AG04449 (cell line): ENCODE measurements around the gene FBXO17.

Experiments used
- CTCF ChIA-PET: fragments of 350-600 bp; formaldehyde crosslinking; extraction: SDS; loops from one replicate; lab custom pipeline; 2021; ENCODE audit warnings: antibody characterized with exemption; lab: Yijun Ruan, JAX
- POLR2A ChIA-PET: fragments of 400-600, 350-600 bp; formaldehyde crosslinking; extraction: SDS; loops from one replicate; lab custom pipeline; 2020; ENCODE audit warnings: antibody characterized with exemption, inconsistent platforms; lab: Yijun Ruan, JAX
- DNase-seq: peaks from one replicate; pipeline ENCODE4 v3.0.0-alpha.2; 2010; ENCODE audit warnings: low read depth, low spot score
- H3K4me3 ChIP-seq: 2 replicates; pipeline ENCODE4 v1.5.1; 2011; ENCODE audit warnings: low read depth, mild to moderate bottlenecking, control low read depth, low read length
- TF ChIP-seq, protein P1 (sequence below): IDR thresholded peaks from one replicate; pipeline ENCODE4 v1.5.1; 2011; ENCODE audit warnings: mild to moderate bottlenecking, moderate library complexity, low read length, control low read depth, inconsistent platforms; ENCODE audit not compliant: insufficient read depth; ENCODE audit errors: missing control alignments

FBXO17 gene

DNA sequence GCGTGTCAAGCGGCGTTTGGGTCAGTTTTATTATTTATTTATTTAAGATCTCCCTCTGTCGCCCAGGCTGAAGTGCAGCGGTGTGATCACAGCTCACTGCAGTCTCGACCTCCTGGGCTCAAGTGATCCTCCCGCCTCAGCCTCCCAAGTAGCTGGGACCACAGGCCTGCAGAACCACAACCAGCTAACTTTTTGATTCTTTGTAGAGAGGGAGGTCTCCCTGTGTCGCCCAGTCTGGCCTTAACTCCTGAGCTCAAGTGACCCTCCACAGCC lies 44.1 kb downstream of the FBXO17 start:
- TF ChIP-seq, protein P1, sequence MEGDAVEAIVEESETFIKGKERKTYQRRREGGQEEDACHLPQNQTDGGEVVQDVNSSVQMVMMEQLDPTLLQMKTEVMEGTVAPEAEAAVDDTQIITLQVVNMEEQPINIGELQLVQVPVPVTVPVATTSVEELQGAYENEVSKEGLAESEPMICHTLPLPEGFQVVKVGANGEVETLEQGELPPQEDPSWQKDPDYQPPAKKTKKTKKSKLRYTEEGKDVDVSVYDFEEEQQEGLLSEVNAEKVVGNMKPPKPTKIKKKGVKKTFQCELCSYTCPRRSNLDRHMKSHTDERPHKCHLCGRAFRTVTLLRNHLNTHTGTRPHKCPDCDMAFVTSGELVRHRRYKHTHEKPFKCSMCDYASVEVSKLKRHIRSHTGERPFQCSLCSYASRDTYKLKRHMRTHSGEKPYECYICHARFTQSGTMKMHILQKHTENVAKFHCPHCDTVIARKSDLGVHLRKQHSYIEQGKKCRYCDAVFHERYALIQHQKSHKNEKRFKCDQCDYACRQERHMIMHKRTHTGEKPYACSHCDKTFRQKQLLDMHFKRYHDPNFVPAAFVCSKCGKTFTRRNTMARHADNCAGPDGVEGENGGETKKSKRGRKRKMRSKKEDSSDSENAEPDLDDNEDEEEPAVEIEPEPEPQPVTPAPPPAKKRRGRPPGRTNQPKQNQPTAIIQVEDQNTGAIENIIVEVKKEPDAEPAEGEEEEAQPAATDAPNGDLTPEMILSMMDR: no peak
- POLR2A ChIA-PET: no interaction called here
- no peak for DNase-seq
- CTCF ChIA-PET: interaction anchor here (1.3 to 6.8 kb wide), 11 partner anchors 8 to 528 kb away, joined by 3 to 53 read pairs (median 6); partner anchors contain the start of genes FAM98C, NFKBIB, SAMD4B and SIRT2
- H3K4me3 ChIP-seq: peak overlapping the region; percentile 97

DNA sequence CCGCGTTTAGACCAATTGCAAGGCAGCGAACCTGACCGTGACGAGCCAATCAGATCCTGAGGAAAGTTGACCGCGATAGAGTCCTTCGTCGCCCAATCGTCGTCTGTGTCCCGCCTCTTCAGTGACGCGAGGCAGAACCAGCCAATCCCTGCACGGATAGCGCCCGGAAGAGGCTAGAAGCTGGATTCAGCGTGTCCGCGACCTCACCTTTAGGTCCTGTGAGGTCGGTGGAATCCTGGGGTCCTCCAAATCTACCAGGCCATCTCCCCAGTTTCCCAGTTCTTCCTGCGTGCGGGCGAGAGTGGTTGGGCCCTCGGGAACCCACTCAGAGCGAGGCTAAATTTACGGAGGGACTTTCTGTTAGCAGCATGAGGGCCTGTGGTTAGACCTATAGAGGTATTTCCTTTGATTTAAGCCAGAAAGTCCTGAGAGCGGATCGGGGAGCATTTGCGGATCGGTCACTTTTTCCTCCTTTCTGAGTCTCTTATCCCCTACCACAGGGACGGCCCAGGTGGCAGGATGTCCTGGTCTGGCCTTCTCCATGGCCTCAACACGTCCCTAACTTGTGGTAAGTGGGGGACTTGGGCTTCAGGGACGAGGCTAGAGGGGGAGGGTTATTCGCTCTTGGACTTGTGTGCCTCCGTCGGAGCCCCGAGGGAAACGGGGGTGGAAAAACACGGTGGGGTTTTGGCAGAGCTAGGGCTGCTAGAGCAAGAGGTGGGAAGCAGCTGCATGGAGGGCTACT lies 44.6 kb downstream of the FBXO17 start, which contains the start of gene MRPS12:
Gene MRPS12, plus strand, starts transcription at position 169 of the 745 bp plus-strand sequence. Its CDS starts 351 bp downstream, at position 520.
- TF ChIP-seq, protein P1: no peak
- ChIA-PET POLR2A (interaction anchor here (1.1 kb wide), 1 partner anchor 78 kb away, joined by 4 read pairs; no protein-coding TSS in a partner anchor), CTCF (interaction anchor here (0.7 to 6.8 kb wide), 55 partner anchors 9 to 566 kb away, joined by 3 to 90 read pairs (median 4); partner anchors contain the start of genes ACTN4, CCER2, ECH1 and EIF3K)
- peak; percentile 92 for DNase-seq
- peak within 1 kb of the TSS; percentile 97 for H3K4me3 ChIP-seq

DNA sequence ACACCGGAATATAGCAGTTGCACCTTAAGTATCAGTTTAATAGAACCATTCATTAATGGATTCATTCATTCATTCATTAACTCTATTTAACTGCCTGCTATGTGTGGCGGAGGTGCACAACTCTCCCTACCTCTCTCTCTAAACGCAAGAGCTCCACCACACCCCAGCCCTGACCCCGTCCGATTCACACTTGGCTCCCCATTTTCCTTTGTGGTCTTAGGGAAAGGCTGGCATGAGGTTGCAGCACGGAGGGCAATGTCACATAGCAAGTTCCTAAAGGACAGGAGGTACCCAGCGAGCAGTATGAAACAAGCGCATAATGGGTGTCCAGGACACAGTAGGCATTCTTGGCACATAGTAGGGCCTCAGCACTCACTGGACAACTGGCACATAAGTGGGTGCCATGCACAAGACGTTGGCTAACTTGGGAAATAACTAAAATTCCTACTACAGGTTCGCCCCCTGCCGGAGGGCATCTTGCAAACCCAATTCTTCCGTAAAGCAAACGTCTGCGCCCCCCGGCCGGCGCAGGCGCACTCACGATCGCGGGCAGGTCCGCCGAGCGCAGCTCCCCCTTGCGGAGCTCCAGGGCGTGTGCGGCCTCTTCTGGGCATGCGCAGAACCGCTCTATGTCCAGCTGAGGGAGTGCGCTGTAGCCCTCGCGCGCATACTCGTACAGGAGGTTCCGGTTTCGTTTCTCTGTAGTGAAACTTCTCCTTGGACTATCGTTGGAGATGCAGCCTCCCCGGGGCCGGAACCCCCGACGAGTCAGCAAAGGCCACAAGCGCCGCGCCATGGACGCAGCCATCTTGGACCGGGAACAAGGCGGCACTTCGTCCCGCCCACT lies 45.4 kb downstream of the FBXO17 start, which contains the start of gene SARS2:
Gene SARS2, minus strand, starts transcription at position 835 of the 847 bp plus-strand sequence. Its CDS starts 27 bp downstream, at position 808.
- peak within 1 kb of the TSS; percentile 97 for H3K4me3 ChIP-seq
- POLR2A ChIA-PET: interaction anchor here (1.1 kb wide), 2 partner anchors 77 to 272 kb away, joined by 3 to 4 read pairs; no protein-coding TSS in a partner anchor
- CTCF ChIA-PET: interaction anchor here (0.7 to 6.8 kb wide), 72 partner anchors 8 to 566 kb away, joined by 3 to 90 read pairs (median 4); partner anchors contain the start of genes ACTN4, CCER2, ECH1 and EIF3K
- peak; percentile 59 for DNase-seq
- TF ChIP-seq, protein P1: peak; percentile 97

DNA sequence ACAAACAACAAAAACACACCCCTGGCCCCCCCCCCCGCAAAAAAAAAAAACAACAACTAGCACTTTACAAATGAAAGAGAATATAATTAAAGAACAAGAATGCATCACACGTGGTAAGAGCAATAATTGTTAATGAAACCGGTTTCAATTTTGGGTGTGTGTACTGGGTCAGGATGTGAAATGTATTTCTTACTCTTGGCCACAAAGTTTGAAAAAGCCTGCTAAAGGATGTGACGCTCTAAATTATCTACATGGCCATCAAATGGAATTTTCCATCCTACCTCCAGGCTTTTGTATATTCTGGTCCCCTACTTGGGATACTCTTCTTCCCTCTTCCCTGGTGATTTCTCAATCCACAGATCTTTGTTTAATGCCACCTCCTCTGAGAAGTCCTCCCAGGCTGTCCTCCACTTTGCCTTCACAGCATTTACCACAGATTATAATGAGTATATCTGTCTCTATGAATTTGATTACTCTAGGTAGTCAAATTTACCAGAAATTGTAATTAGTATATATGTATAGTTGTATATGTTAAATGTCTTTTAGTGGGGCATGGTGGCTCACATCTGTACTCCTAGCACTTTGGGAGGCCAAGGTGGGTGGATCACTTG lies 47.0 kb downstream of the FBXO17 start:
- no peak for DNase-seq
- TF ChIP-seq, protein P1: no peak
- H3K4me3 ChIP-seq: no peak overlapping the region
- ChIA-PET CTCF (interaction anchor here (0.7 to 6.8 kb wide), 10 partner anchors 11 to 437 kb away, joined by 3 to 90 read pairs (median 4); partner anchors contain the start of genes CCER2, NFKBIB and SIRT2), POLR2A (no interaction called here)

DNA sequence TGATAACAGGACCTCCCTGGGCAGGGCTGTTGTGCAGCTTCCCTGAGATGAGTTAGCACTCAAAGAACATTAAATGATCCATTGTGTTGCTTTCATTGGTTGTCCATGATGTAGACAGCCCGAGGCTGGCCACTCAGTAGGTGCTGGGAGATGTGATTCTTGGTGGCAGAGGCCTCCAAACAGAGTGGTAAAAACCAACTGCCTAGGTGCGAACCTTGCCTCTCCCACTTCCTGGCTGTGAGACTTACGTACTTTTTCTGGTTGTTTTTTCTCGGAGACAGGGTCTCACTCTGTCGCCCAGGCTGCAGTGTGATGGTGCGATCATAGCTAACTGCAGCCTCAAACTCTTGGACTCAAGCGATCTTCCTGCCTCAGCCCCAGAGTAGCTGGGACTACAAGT lies 51.2 kb downstream of the FBXO17 start:
- no peak overlapping the region for H3K4me3 ChIP-seq
- no peak for DNase-seq
- TF ChIP-seq, protein P1: no peak
- POLR2A ChIA-PET: no interaction called here
- CTCF ChIA-PET: interaction anchor here (0.7 to 1.5 kb wide), 3 partner anchors 9 to 409 kb away, joined by 3 to 5 read pairs (median 3); no protein-coding TSS in a partner anchor
